Measurements from ENCODE around the gene E2F2.
A peak's percentile ranks its signal among the peaks of the same experiment; 100 is the strongest.
"Not testable (repeated sequence)": the region's sequence is repeated elsewhere in the genome, so short reads cannot be mapped to it uniquely, and the experiment has no call there.

Gene E2F2

GRCh38 chr1:23522244-23522982 lies 8.6 kb downstream of the E2F2 start:
- DNase-seq (ENCODE audit: low read depth), result no peak

GRCh38 chr1:23521588-23521987 lies 9.4 kb downstream of the E2F2 start:
- DNase-seq (ENCODE audit: low read depth), result no peak

GRCh38 chr1:23517581-23517980 lies 13.5 kb downstream of the E2F2 start:
- no peak for DNase-seq (ENCODE audit: low read depth)

GRCh38 chr1:23515905-23516304 lies 15.1 kb downstream of the E2F2 start:
- no peak for DNase-seq (ENCODE audit: low read depth)

GRCh38 chr1:23514111-23514679 lies 16.8 kb downstream of the E2F2 start:
- no peak for DNase-seq (ENCODE audit: low read depth)

- no peak for DNase-seq (ENCODE audit: low read depth)
These were observed 21.1 kb downstream of the E2F2 start for GRCh38 chr1:23509896-23510295.

GRCh38 chr1:23506376-23507107 lies 24.5 kb downstream of the E2F2 start:
- DNase-seq (ENCODE audit: low read depth), result no peak

- no peak for DNase-seq (ENCODE audit: low read depth)
These were observed 25.2 kb downstream of the E2F2 start for GRCh38 chr1:23505851-23506250.

- DNase-seq (ENCODE audit: low read depth), result not testable (repeated sequence)
These were observed 26.9 kb downstream of the E2F2 start for GRCh38 chr1:23504156-23504555.

GRCh38 chr1:23502951-23503350 lies 28.1 kb downstream of the E2F2 start:
- DNase-seq (ENCODE audit: low read depth), result no peak

GRCh38 chr1:23500466-23500865 lies 30.6 kb downstream of the E2F2 start:
- no peak for DNase-seq (ENCODE audit: low read depth)

- DNase-seq (ENCODE audit: low read depth), result no peak
These were observed 33.1 kb downstream of the E2F2 start for GRCh38 chr1:23497777-23498439.

GRCh38 chr1:23496490-23497181 lies 34.4 kb downstream of the E2F2 start:
- DNase-seq (ENCODE audit: low read depth), result no peak

- not testable (repeated sequence) for DNase-seq (ENCODE audit: low read depth)
These were observed 36.2 kb downstream of the E2F2 start for GRCh38 chr1:23494836-23495235.

GRCh38 chr1:23492776-23493175 lies 38.3 kb downstream of the E2F2 start:
- DNase-seq (ENCODE audit: low read depth), result not testable (repeated sequence)

GRCh38 chr1:23492132-23492720 lies 38.8 kb downstream of the E2F2 start:
- DNase-seq (ENCODE audit: low read depth), result no peak

GRCh38 chr1:23489842-23490241 lies 41.2 kb downstream of the E2F2 start:
- no peak for DNase-seq (ENCODE audit: low read depth)

- no peak for DNase-seq (ENCODE audit: low read depth)
These were observed 46.1 kb downstream of the E2F2 start for GRCh38 chr1:23485002-23485332.

- DNase-seq (ENCODE audit: low read depth), result peak; percentile 79
These were observed 46.6 kb downstream of the E2F2 start for GRCh38 chr1:23484253-23485001.

- no peak for DNase-seq (ENCODE audit: low read depth)
These were observed 47.4 kb downstream of the E2F2 start, which contains the start of gene ASAP3 for GRCh38 chr1:23483321-23484252. Gene ASAP3 (minus strand): TSS chr1:23484179. CDS start chr1:23484133, 46 bp downstream.
